ENCODE data around the gene OTC.

- TF ChIP-seq CTCF (IDR thresholded peaks at IDR 0.05) (no peak), POLR2A (IDR thresholded peaks at IDR 0.05) (no peak), POLR2AphosphoS5 (IDR thresholded peaks at IDR 0.05) (no peak)
Observed at GRCh38 chrX:38341442-38341841, 11.0 kb upstream of the OTC start.
